K562 (cell line): ENCODE data around the gene ABCA3. TPM values are rescaled to one million over a fixed set of nuclear protein-coding genes. Genes with fewer than 3 reads are reported as not detected.

Source experiments
- ATAC-seq: fragments of 200-7000 bp; cut with Tn5 transposase; 3 replicates; pipeline ENCODE4 v1.9.1; 2020; ENCODE audit warnings: moderate library complexity
- BruUV-seq: library from RNA; stranded (reverse); fragments of 400-500 nt; replicated peaks from 2 replicates; lab custom pipeline; 2021; lab: Mats Ljungman, UMichigan
- CTCF ChIA-PET: fragments of 300-600 bp; formaldehyde crosslinking; extraction: SDS; loops from one replicate; lab custom pipeline; 2021; ENCODE audit warnings: low intra/inter-chr PET ratio; lab: Yijun Ruan, JAX
- POLR2A ChIA-PET: fragments of 300-600, 350-650 bp; sonication (Branson Sonifier 250); formaldehyde crosslinking; extraction: SDS; loops from one replicate; lab custom pipeline; 2021; ENCODE audit warnings: antibody characterized with exemption, inconsistent platforms; lab: Yijun Ruan, JAX
- DNase-seq, 4 experiments: peaks; one replicate each; pipeline versions ENCODE4 v3.0.0 to v3.0.0-alpha.2; 2011 to 2018; ENCODE audit warnings: low spot score in 3 of 4, mixed read lengths in 3 of 4; ENCODE audit errors: extremely low read depth in 1 of 4
- FAIRE-seq: peaks from 2 replicates; lab custom pipeline; 2011; peaks lifted over from hg19 to GRCh38; lab: Jason Lieb, UNC
- H2AFZ ChIP-seq: 2 replicates; pipeline ENCODE4 v1.6.0; 2011; ENCODE audit warnings: low read depth, low read length, control low read depth, inconsistent platforms
- H3K27ac ChIP-seq: fragments of 200-600 bp; 3 replicates; pipeline ENCODE4 v1.8.0; 2011; ENCODE audit warnings: low read depth, mild to moderate bottlenecking, control low read depth, inconsistent platforms, low read length, moderate library complexity, mixed read lengths; ENCODE audit errors: extremely low read depth
- H3K27me3 ChIP-seq, 2 experiments: fragments of 300-600 bp in 1 of 2; 2 replicates in 1 of 2; 3 replicates in 1 of 2; pipeline versions ENCODE4 v1.6.0 to v1.8.0; 2011; ENCODE audit warnings: inconsistent platforms in 2 of 2, low read length in 2 of 2, mild to moderate bottlenecking in 1 of 2, mixed read lengths in 1 of 2, moderate library complexity in 1 of 2; ENCODE audit not compliant: control insufficient read depth in 2 of 2, insufficient read depth in 2 of 2
- H3K36me3 ChIP-seq: fragments of 300-600 bp; 3 replicates; pipeline ENCODE4 v1.8.0; 2011; ENCODE audit warnings: mild to moderate bottlenecking, low read length, inconsistent platforms; ENCODE audit not compliant: control insufficient read depth, insufficient read depth
- H3K4me1 ChIP-seq, 2 experiments: fragments of 200-600 bp in 1 of 2; replicated peaks in 1 of 2; 2 replicates in 1 of 2; 3 replicates in 1 of 2; pipeline versions ENCODE4 v1.5.1 to v1.8.0; 2011; ENCODE audit warnings: inconsistent platforms in 2 of 2, low read length in 2 of 2, mild to moderate bottlenecking in 1 of 2, mixed read lengths in 1 of 2, moderate library complexity in 1 of 2; ENCODE audit not compliant: control insufficient read depth in 2 of 2, insufficient read depth in 2 of 2
- H3K4me2 ChIP-seq: 2 replicates; pipeline ENCODE4 v1.6.1; 2011; ENCODE audit warnings: low read length, control low read depth, inconsistent platforms, mixed read lengths; ENCODE audit not compliant: insufficient read depth
- H3K4me3 ChIP-seq: fragments of 200-600 bp; sonication (generic), shearing (Covaris generic); 2 replicates; pipeline ENCODE4 v1.5.1; 2016; ENCODE audit warnings: control low read depth, inconsistent platforms
- H3K79me2 ChIP-seq: fragments of 200-600 bp; 3 replicates; pipeline ENCODE4 v1.8.0; 2011; ENCODE audit warnings: low read length, inconsistent platforms; ENCODE audit not compliant: control insufficient read depth, insufficient read depth
- H3K9ac ChIP-seq, 2 experiments: 2 replicates each; pipeline versions ENCODE4 v1.6.0 to v1.6.1; 2011; ENCODE audit warnings: low read depth in 2 of 2, low read length in 2 of 2, control low read depth in 1 of 2, inconsistent platforms in 1 of 2, mild to moderate bottlenecking in 1 of 2, mixed read lengths in 1 of 2; ENCODE audit not compliant: insufficient read depth in 1 of 2
- H3K9me1 ChIP-seq: one replicate; pipeline ENCODE4 v1.6.0; 2011; ENCODE audit warnings: inconsistent platforms, mild to moderate bottlenecking, low read length, moderate library complexity; ENCODE audit not compliant: control insufficient read depth, insufficient read depth
- H3K9me3 ChIP-seq: replicated peaks from 2 replicates; pipeline ENCODE4 v1.5.1; 2011; ENCODE audit warnings: low read depth, low read length, inconsistent platforms; ENCODE audit not compliant: control insufficient read depth, insufficient read depth
- H4K20me1 ChIP-seq: replicated peaks from 2 replicates; pipeline ENCODE4 v1.6.1; 2011; ENCODE audit warnings: low read length, inconsistent platforms, mixed read lengths; ENCODE audit not compliant: control insufficient read depth, insufficient read depth
- CTBP1 ChIP-seq: fragments of 450-650 bp; IDR thresholded peaks from 2 replicates; pipeline ENCODE4 v1.6.1; 2016; ENCODE audit warnings: borderline replicate concordance
- DACH1 ChIP-seq: fragments of 450-650 bp; IDR thresholded peaks from 2 replicates; pipeline ENCODE4 v1.6.1; 2018; ENCODE audit not compliant: partially characterized antibody
- ETV5 ChIP-seq: sonication (generic); formaldehyde crosslinking; IDR thresholded peaks from 2 replicates; pipeline ENCODE4 v1.4.0; 2020; ENCODE audit warnings: low read depth, mild to moderate bottlenecking, missing genetic modification reagents
- HNRNPH1 ChIP-seq: fragments of 200-400 bp; formaldehyde crosslinking; optimal IDR thresholded peaks from 2 replicates; pipeline ENCODE3; 2017; ENCODE audit warnings: low read depth, mild to moderate bottlenecking, low read length, moderate library complexity
- KLF13 ChIP-seq: fragments of 450-650 bp; IDR thresholded peaks from 2 replicates; pipeline ENCODE4 v1.6.1; 2016; ENCODE audit warnings: missing genetic modification characterization, low read depth, mild to moderate bottlenecking, missing compliant biosample characterization, moderate library complexity, borderline replicate concordance
- L3MBTL2 ChIP-seq: fragments of 450-650 bp; IDR thresholded peaks from 2 replicates; pipeline ENCODE4 v1.6.1; 2016; ENCODE audit warnings: mild to moderate bottlenecking, moderate library complexity
- PHF20 ChIP-seq: fragments of 450-650 bp; IDR thresholded peaks from 2 replicates; pipeline ENCODE4 v1.6.1; 2018; ENCODE audit not compliant: partially characterized antibody
- POLR2A ChIP-seq: fragments of 450-650 bp; conservative IDR thresholded peaks from 2 replicates; pipeline ENCODE4 v1.6.1; 2016
- SPI1 ChIP-seq: IDR thresholded peaks from 2 replicates; pipeline ENCODE4 v1.6.1; 2011; ENCODE audit warnings: low read depth, low read length, control low read depth, borderline replicate concordance
- STAT5B ChIP-seq: fragments of 250-450 bp; sonication (Bioruptor Pico); IDR thresholded peaks from 2 replicates; pipeline ENCODE4 v1.8.0; 2021; ENCODE audit warnings: mild to moderate bottlenecking, inconsistent platforms
- ZC3H8 ChIP-seq: fragments of 450-650 bp; IDR thresholded peaks from 2 replicates; pipeline ENCODE4 v1.6.1; 2017
- WGBS: fragments of 100-300 bp; shearing (Covaris generic); methylation state at CpG from one replicate; pipeline ENCODE4 v1.1.6; 2016; ENCODE audit warnings: low coverage, mixed read lengths; ENCODE audit not compliant: insufficient coverage; ENCODE audit errors: missing lambda C conversion rate; 5-methylcytosine and 5-hydroxymethylcytosine counted together
- in situ Hi-C: fragments of 300-500 bp; cut with MboI; formaldehyde crosslinking; loops from 4 replicates; pipeline ENCODE4 v1.15.0; 2018; ENCODE audit warnings: inconsistent platforms, mixed read lengths
- intact Hi-C: fragments of 100-400 bp; cut with micrococcal nuclease; formaldehyde crosslinking; loops from 2 replicates; pipeline ENCODE4 v1.14.2; 2022
- polyA plus RNA-seq, 8 experiments: library from polyadenylated mRNA; depleted of rRNA in 4 of 8; stranded (reverse) in 5 of 8; unstranded in 3 of 8; fragments of >200 nt; fragmentation: Nextera tagmentation in 2 of 8; fragmentation: Illumina TruSeq in 1 of 8; extraction: Ambion mirVana in 2 of 8; extraction: Trizol in 1 of 8; gene quantifications; 2 replicates each; pipeline versions ENCODE4 v1.2.1 to v1.2.3, GENCODE V29; 2011 to 2014; ENCODE audit warnings: inconsistent platforms in 1 of 8, missing spikeins in 1 of 8
- total RNA-seq, 7 experiments: library from RNA; depleted of rRNA in 6 of 7; stranded (reverse); fragments of >200 nt in 6 of 7; fragmentation: Illumina TruSeq in 2 of 7; extraction: Trizol in 2 of 7; gene quantifications; 2 replicates each; pipeline versions ENCODE4 v1.2.1 to v1.2.3, GENCODE V29; 2011 to 2021; ENCODE audit warnings: low replicate concordance in 1 of 7
- TF ChIP-seq, protein P1 (sequence below): sonication (generic); IDR thresholded peaks from 2 replicates; pipeline ENCODE4 v1.6.1; 2016

The ABCA3 gene
- total and polyA plus RNA-seq, 9 of the 15 experiments (the other 6 are each of a cell fraction or from before 2014, with no cell fraction given) = 0.66 to 23.7 (median 6.9) TPM

- 66% methylated on average over 11 of the region's 11 CpGs for WGBS
- POLR2A ChIA-PET = interaction anchor here (0.6 to 6.6 kb wide), 3 partner anchors 9 to 18 kb away, joined by 4 to 39 read pairs (median 19); partner anchors contain the start of gene ECI1
- BruUV-seq = no TSS peak
Measured at GRCh38 chr16:2242598-2242997, 97.9 kb downstream of the ABCA3 start.

More at GRCh38 chr16:2242598-2242997, 97.9 kb downstream of the ABCA3 start:
- H3K9me1 ChIP-seq = no peaks in the 10 kb centered on the region
- peak in 1 of 4 experiments; percentile 21 for DNase-seq
- CTCF ChIA-PET = no interaction called here
- no peak overlapping the region for H2AFZ ChIP-seq
- peaks cover 73% of the 10 kb centered on the region; the same call in 2 of the 3 replicates for H3K36me3 ChIP-seq
- no peaks in the 10 kb centered on the region for H4K20me1 ChIP-seq
- H3K9ac ChIP-seq = peak overlapping the region in 1 of 2 experiments; percentile 68; a peak in 1 of 4 replicates
- no peaks in the 10 kb centered on the region for H3K27me3 ChIP-seq
- ATAC-seq = peak; percentile 5; the same call in 1 of the 3 replicates
- no peak overlapping the region for H3K4me2 ChIP-seq
- FAIRE-seq = no peak
- intact Hi-C loops = no loop called here
- H3K4me3 ChIP-seq = no peak overlapping the region
- H3K9me3 ChIP-seq = no peaks in the 10 kb centered on the region
- in situ Hi-C loops = no loop called here
- H3K27ac ChIP-seq = no peak overlapping the region
- TF ChIP-seq ZC3H8 = no peak
- TF ChIP-seq CTBP1 = no peak
- 0 out of 2 replicates have a peak, but pooled peaks have one; percentile 23 for TF ChIP-seq POLR2A
- no peak for TF ChIP-seq HNRNPH1
- TF ChIP-seq, protein P1, sequence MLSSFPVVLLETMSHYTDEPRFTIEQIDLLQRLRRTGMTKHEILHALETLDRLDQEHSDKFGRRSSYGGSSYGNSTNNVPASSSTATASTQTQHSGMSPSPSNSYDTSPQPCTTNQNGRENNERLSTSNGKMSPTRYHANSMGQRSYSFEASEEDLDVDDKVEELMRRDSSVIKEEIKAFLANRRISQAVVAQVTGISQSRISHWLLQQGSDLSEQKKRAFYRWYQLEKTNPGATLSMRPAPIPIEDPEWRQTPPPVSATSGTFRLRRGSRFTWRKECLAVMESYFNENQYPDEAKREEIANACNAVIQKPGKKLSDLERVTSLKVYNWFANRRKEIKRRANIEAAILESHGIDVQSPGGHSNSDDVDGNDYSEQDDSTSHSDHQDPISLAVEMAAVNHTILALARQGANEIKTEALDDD = no peak
- TF ChIP-seq KLF13 = peak; percentile 79; the same call in 1 of the 2 replicates
- no peak for TF ChIP-seq DACH1
- TF ChIP-seq STAT5B (CRISPR knock-in tag) = no peak
- TF ChIP-seq SPI1 = peak; percentile 73
- no peak for TF ChIP-seq L3MBTL2
- no peak for TF ChIP-seq ETV5 (CRISPR knock-in tag)
- no peak for TF ChIP-seq PHF20
- H3K4me1 ChIP-seq = peaks cover 0 to 51% of the 10 kb centered on the region in 2 experiments; a peak in 2 of 5 replicates
- peaks cover 11% of the 10 kb centered on the region for H3K79me2 ChIP-seq
